GM19099 (cell line): Measurements from ENCODE around the gene CLCNKA.

ENCODE experiments used
- POLR2A ChIP-seq: IDR thresholded peaks from 3 replicates; pipeline ENCODE4 v1.6.1; 2011; ENCODE audit warnings: low read depth; ENCODE audit not compliant: insufficient read length; ENCODE audit errors: extremely low read depth

CLCNKA gene

GRCh38 chr1:16020325-16020724, 1.5 kb upstream of the CLCNKA start:
- no peak for TF ChIP-seq POLR2A

- no peak for TF ChIP-seq POLR2A
These were observed 557 bp downstream of the CLCNKA start for GRCh38 chr1:16022393-16022792.

GRCh38 chr1:16023050-16023653, 1.3 kb downstream of the CLCNKA start:
- no peak for TF ChIP-seq POLR2A

- TF ChIP-seq POLR2A, result no peak
These were observed 5.1 kb downstream of the CLCNKA start for GRCh38 chr1:16026723-16027484.

GRCh38 chr1:16028237-16029002, 6.6 kb downstream of the CLCNKA start:
- no peak for TF ChIP-seq POLR2A

GRCh38 chr1:16029288-16029687, 7.5 kb downstream of the CLCNKA start:
- no peak for TF ChIP-seq POLR2A

- TF ChIP-seq POLR2A, result no peak
These were observed 9.7 kb downstream of the CLCNKA start for GRCh38 chr1:16031551-16031950.

GRCh38 chr1:16032388-16033102, 10.7 kb downstream of the CLCNKA start:
- TF ChIP-seq POLR2A, result no peak

GRCh38 chr1:16038620-16038912, 16.7 kb downstream of the CLCNKA start:
- TF ChIP-seq POLR2A, result no peak

- no peak for TF ChIP-seq POLR2A
These were observed 19.4 kb downstream of the CLCNKA start for GRCh38 chr1:16041200-16041599.

GRCh38 chr1:16042096-16042495, 20.3 kb downstream of the CLCNKA start:
- no peak for TF ChIP-seq POLR2A

GRCh38 chr1:16043521-16043920, 21.7 kb downstream of the CLCNKA start, which contains the start of gene CLCNKB:
Gene CLCNKB (plus strand): TSS chr1:16043782. CDS start chr1:16044493, 711 bp downstream.
- no peak for TF ChIP-seq POLR2A

- no peak for TF ChIP-seq POLR2A
These were observed 22.1 kb downstream of the CLCNKA start for GRCh38 chr1:16043950-16044349.

GRCh38 chr1:16046842-16047241, 25.0 kb downstream of the CLCNKA start:
- TF ChIP-seq POLR2A, result no peak

GRCh38 chr1:16047791-16048475, 26.1 kb downstream of the CLCNKA start:
- no peak for TF ChIP-seq POLR2A
